Nephron (organoid): ENCODE measurements around the gene CLPSL2.

ENCODE experiments used
- H3K27ac Mint-ChIP-seq, 3 experiments: 2 replicates each; pipeline ENCODE4 v1.8.0; 2020; ENCODE audit warnings: mixed read lengths in 3 of 3, mild to moderate bottlenecking in 2 of 3, moderate library complexity in 1 of 3
- H3K27me3 Mint-ChIP-seq: 2 replicates; pipeline ENCODE4 v1.8.0; 2021; ENCODE audit warnings: low read depth, mild to moderate bottlenecking, moderate library complexity, mixed read lengths
- H3K36me3 Mint-ChIP-seq: 2 replicates; pipeline ENCODE4 v1.8.0; 2020; ENCODE audit warnings: low read depth, mixed read lengths
- H3K4me1 Mint-ChIP-seq: 2 replicates; pipeline ENCODE4 v1.8.0; 2020; ENCODE audit warnings: mixed read lengths
- H3K4me3 Mint-ChIP-seq, 3 experiments: 2 replicates each; pipeline ENCODE4 v1.8.0; 2020; ENCODE audit warnings: mild to moderate bottlenecking in 3 of 3, mixed read lengths in 3 of 3, moderate library complexity in 2 of 3
- H3K9me3 Mint-ChIP-seq: 2 replicates; pipeline ENCODE4 v1.8.0; 2020; ENCODE audit warnings: mixed read lengths
- TF ChIP-seq, protein P1 (sequence below), 3 experiments: fragments of 200-600 bp; sonication (generic); IDR thresholded peaks; one replicate each; pipeline ENCODE4 v1.5.0; 2021; ENCODE audit warnings: antibody characterized with exemption in 3 of 3; ENCODE audit not compliant: unreplicated experiment in 3 of 3

CLPSL2 gene

DNA sequence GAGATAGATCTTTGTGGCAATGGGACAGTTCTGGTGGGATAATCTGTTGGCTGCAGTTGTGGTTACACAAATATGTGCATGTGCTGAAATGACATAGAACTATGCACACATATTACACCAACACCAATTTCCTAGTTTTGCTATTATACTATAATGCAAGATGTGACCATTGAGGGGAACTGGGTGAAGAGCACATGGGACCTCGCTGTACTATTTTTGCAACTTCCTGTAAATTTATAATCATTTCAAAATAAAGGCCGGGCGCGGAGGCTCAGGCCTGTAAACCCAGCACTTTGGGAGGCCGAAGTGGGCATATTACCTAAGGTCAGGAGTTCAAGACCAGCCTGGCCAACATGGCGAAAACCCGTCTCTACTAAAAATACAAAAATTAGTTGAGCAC lies 30.9 kb upstream of the CLPSL2 start:
- Mint-ChIP-seq H3K36me3 (no peaks in the 10 kb centered on the region), H3K27me3 (no peaks in the 10 kb centered on the region), H3K4me1 (peaks cover 6% of the 10 kb centered on the region), H3K9me3 (peaks cover 8% of the 10 kb centered on the region), H3K4me3 (no peak overlapping the region), H3K27ac (no peak overlapping the region)
- TF ChIP-seq, protein P1, sequence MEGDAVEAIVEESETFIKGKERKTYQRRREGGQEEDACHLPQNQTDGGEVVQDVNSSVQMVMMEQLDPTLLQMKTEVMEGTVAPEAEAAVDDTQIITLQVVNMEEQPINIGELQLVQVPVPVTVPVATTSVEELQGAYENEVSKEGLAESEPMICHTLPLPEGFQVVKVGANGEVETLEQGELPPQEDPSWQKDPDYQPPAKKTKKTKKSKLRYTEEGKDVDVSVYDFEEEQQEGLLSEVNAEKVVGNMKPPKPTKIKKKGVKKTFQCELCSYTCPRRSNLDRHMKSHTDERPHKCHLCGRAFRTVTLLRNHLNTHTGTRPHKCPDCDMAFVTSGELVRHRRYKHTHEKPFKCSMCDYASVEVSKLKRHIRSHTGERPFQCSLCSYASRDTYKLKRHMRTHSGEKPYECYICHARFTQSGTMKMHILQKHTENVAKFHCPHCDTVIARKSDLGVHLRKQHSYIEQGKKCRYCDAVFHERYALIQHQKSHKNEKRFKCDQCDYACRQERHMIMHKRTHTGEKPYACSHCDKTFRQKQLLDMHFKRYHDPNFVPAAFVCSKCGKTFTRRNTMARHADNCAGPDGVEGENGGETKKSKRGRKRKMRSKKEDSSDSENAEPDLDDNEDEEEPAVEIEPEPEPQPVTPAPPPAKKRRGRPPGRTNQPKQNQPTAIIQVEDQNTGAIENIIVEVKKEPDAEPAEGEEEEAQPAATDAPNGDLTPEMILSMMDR (IDR thresholded peaks at IDR 0.05; ENCODE audit: unreplicated experiment in 3 of 3) = no peak

DNA sequence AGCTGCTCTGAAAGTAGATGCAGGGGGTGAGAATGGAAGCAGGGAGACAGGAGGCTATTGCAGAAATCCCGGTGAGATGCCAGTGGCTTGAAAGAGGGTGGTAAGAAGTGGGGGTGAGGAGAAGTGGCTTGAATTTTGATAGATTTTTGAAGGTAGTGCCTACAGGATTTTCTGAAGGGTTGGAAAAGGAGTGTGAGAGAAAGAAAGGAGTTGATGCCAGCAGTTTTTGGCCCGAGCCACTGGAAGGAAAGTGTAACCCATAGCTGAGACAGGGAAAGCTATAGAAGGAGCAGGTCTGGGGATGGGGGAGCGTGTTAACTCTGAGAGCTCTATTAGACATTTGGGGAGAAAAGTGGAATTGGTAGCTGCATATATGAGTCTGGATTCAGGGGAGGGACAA lies 29.9 kb upstream of the CLPSL2 start:
- H3K36me3 Mint-ChIP-seq = no peaks in the 10 kb centered on the region

DNA sequence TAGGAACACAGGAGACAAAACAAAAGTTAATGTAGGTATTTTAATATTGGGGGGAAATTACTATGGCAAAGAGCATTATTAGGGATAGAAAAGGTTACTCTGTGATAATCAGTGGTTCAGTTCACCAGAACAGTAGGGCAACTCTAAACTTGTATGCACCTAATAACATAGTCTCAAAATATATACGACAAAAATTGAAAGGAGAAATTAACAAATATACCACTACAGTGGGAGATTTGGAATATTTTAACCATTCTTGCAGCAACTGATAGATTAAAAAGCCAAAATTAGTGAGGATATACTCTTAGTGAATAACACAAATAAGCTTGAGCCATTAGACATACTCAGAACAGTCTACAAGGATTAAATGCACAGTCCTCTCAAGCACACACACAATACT lies 28.5 kb upstream of the CLPSL2 start:
- no peak overlapping the region for H3K4me3 Mint-ChIP-seq
- peaks cover 8% of the 10 kb centered on the region for H3K9me3 Mint-ChIP-seq
- no peak overlapping the region for H3K27ac Mint-ChIP-seq
- no peaks in the 10 kb centered on the region for H3K4me1 Mint-ChIP-seq
- TF ChIP-seq, protein P1 (IDR thresholded peaks at IDR 0.05; ENCODE audit: unreplicated experiment in 3 of 3) = no peak
- H3K36me3 Mint-ChIP-seq = no peaks in the 10 kb centered on the region
- peaks cover 3% of the 10 kb centered on the region for H3K27me3 Mint-ChIP-seq

More for the DNA sequence above, 29.9 kb upstream of the CLPSL2 start:
- TF ChIP-seq, protein P1 (IDR thresholded peaks at IDR 0.05; ENCODE audit: unreplicated experiment in 3 of 3) = no peak
- peaks cover 8% of the 10 kb centered on the region for H3K9me3 Mint-ChIP-seq
- no peaks in the 10 kb centered on the region for H3K27me3 Mint-ChIP-seq
- no peak overlapping the region for H3K4me3 Mint-ChIP-seq
- no peak overlapping the region for H3K27ac Mint-ChIP-seq
- H3K4me1 Mint-ChIP-seq = no peaks in the 10 kb centered on the region

DNA sequence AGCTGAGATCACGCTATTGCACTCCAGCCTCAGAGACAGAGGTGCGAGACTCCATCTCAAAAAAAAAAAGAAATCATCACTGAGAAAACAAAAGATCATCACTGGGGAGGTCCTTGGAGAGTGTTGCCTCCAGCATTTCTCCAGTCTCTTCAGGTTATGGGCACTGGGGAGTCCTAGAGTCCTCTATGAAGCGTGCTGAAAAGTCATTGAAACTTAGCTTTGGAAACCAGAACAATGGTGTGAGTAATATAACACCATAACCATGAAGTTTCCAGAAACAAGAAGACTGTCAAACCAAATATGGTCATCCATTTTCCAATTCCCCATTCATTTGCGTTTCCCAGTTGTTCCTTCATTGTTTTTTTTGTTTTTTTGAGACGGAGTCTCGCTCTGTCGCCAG lies 25.8 kb upstream of the CLPSL2 start:
- Mint-ChIP-seq H3K4me1 (no peaks in the 10 kb centered on the region), H3K27me3 (peaks cover 3% of the 10 kb centered on the region), H3K36me3 (no peaks in the 10 kb centered on the region), H3K4me3 (no peak overlapping the region), H3K27ac (no peak overlapping the region), H3K9me3 (peaks cover 8% of the 10 kb centered on the region)
- TF ChIP-seq, protein P1 (IDR thresholded peaks at IDR 0.05; ENCODE audit: unreplicated experiment in 3 of 3) = no peak

DNA sequence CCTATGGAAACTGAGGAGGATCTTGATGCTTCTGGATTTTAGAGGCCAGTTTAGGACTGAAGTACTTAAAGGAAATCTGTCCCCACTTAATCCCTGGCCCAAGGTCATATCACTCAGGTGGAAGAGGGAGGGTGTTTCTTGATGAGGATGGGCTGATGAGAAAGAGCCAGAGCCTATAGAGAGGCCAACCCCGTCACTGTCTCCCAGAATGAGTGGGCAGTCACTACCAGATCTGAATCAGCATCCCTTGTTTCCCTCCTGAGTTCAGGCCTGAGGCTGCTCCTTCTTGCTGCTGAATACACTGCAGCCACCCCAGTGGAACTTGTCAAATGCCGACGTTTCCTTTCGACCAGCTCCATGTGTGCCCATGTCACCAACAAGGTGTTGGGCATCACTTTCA lies 24.8 kb upstream of the CLPSL2 start:
- H3K4me1 Mint-ChIP-seq = no peaks in the 10 kb centered on the region
- H3K27ac Mint-ChIP-seq = no peak overlapping the region
- TF ChIP-seq, protein P1 (IDR thresholded peaks at IDR 0.05; ENCODE audit: unreplicated experiment in 3 of 3) = no peak
- H3K36me3 Mint-ChIP-seq = no peaks in the 10 kb centered on the region
- H3K9me3 Mint-ChIP-seq = peaks cover 8% of the 10 kb centered on the region
- no peak overlapping the region for H3K4me3 Mint-ChIP-seq
- peaks cover 3% of the 10 kb centered on the region for H3K27me3 Mint-ChIP-seq

DNA sequence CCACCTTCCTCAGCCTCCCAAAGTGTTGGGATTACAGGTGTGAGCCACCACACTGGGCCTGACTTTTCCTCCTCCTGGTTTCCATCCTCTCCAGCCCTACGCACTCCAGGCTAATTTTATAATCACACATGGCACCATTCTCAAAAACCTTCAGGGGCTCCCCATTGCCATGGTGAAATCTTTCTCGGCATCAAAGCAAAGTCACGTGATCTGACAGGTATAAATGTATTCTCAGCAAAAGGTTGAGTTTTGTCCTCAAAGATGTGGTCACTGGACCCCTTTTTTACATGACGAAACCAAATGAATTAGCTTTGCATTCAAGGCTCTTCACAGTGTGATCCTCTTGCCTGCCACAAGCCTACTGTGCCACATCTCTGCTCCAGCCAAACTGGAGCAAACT lies 24.1 kb upstream of the CLPSL2 start:
- no peaks in the 10 kb centered on the region for H3K4me1 Mint-ChIP-seq
- TF ChIP-seq, protein P1 (IDR thresholded peaks at IDR 0.05; ENCODE audit: unreplicated experiment in 3 of 3) = no peak
- no peaks in the 10 kb centered on the region for H3K36me3 Mint-ChIP-seq
- peaks cover 3% of the 10 kb centered on the region for H3K27me3 Mint-ChIP-seq
- peaks cover 6% of the 10 kb centered on the region for H3K9me3 Mint-ChIP-seq
- H3K4me3 Mint-ChIP-seq = no peak overlapping the region
- no peak overlapping the region for H3K27ac Mint-ChIP-seq
